Inflammatory macrophage treated with lipopolysaccharide for 4 hours (primary cell): ENCODE data around the gene RND3.

Experiments
- DNase-seq: peaks from one replicate; pipeline ENCODE4 v3.0.0-alpha.2; 2020

Gene RND3

GRCh38 chr2:150432312-150432625, 55.2 kb downstream of the RND3 start:
- DNase-seq, result no peak

DNA sequence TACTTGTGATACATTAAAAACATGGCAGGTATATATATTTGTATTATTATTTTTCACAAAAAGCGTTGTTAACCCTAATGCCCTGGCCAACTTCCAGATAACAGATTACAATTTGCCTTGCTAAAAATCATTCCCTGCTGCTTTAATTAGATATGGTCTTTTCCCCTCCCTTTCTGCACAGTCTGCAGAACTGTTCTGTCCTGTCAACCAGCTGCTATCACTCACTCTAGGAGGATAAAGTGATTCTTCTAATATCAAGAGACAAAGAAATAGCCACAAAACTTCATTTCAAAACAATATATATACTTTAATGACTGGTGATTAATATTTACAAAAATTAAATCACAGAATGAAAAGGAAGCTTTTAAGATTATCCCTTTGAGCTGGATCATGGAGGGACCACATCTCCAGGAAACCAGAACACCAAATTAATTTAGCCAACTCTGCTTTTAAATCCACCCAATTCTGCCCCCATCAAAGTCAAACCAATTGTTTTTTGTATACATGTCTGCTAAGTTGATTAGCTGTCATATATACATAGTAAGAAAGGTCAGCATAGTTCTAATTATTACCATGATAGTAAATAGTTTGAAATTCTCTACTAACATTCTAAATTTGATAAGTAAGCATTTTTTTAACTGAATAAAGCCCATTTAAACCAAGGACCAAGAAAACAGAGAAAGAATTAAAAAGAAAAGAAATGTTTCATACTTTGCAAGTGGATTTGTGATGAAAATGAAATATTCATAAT, 55.7 kb downstream of the RND3 start:
- DNase-seq, result no peak

DNA sequence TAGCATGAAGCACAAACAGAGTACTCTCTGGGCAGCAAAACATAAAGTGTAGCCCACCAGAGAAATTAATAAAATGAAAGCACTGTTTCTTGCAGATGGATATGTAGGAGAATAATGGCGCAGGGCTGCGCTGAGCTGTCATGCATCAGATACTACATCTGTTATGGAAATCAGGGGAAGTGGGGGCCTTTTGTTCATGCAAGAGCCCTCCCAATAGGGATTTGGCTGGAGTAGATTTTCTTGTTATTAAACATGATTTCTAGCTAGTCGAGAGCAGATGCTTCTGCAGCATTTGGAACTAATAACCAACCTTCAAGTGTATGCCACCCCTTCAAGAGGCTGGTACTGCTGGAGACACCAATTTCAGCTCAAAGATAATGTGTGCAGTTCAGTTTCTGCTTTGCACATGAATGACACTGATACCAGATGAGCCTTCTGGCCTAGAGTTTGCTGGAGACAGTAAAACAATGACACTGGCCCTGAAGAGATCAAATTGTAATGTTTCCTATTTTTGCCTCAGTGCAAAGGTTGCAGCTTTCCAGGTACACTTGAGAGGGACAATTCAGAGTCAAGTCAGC, 58.0 kb downstream of the RND3 start:
- DNase-seq, result no peak

GRCh38 chr2:150428641-150429040, 58.8 kb downstream of the RND3 start:
- no peak for DNase-seq

GRCh38 chr2:150427298-150427697, 60.2 kb downstream of the RND3 start:
- no peak for DNase-seq

DNA sequence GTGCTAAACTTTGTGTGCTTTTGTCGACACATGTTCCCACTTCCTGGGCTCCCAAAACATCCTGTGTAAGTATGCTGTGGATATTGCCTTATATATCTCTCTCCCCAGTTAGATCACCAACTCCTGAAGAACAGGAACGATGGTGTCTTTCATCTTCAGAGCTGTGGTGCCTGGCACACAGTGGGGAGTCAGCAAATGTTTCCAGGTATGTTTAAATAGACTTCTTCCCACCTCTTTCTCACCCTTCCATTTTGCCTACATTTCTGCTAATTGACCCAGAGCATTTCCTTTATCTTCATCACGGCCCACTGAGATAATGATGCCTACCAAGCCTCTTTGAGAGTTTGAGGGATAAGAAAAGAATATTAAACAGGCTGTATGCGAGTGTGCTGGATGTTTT, 60.7 kb downstream of the RND3 start:
- DNase-seq, result no peak

GRCh38 chr2:150426315-150426714, 61.2 kb downstream of the RND3 start:
- DNase-seq, result peak; percentile 1

GRCh38 chr2:150425121-150425955, 62.1 kb downstream of the RND3 start:
- DNase-seq, result no peak

- no peak for DNase-seq
Observed at GRCh38 chr2:150424406-150424805, 63.1 kb downstream of the RND3 start.

GRCh38 chr2:150421126-150421651, 66.3 kb downstream of the RND3 start:
- DNase-seq, result no peak

- no peak for DNase-seq
Observed at GRCh38 chr2:150418916-150419315, 68.6 kb downstream of the RND3 start.
